ENCODE measurements around the gene CTSC.

DNA sequence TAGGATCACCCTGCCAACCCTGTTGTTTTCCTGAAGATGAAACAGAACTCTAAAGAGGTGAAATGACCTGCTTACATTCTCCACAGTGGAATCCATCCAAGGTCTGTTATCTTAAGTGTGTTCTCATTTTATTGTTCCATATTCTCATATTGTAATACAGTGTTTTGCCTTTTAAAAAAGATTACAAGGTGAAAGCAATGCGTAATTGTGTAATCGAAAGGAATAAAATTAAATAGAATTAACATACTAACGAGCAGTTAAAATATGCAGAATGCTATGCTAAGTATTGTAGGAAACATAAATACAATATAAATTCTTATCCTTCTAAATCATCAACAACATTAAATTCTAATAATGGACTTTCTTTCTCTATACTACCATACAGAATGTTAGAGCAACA, 41.6 kb upstream of the CTSC start:
- TF ChIP-seq, protein P1, sequence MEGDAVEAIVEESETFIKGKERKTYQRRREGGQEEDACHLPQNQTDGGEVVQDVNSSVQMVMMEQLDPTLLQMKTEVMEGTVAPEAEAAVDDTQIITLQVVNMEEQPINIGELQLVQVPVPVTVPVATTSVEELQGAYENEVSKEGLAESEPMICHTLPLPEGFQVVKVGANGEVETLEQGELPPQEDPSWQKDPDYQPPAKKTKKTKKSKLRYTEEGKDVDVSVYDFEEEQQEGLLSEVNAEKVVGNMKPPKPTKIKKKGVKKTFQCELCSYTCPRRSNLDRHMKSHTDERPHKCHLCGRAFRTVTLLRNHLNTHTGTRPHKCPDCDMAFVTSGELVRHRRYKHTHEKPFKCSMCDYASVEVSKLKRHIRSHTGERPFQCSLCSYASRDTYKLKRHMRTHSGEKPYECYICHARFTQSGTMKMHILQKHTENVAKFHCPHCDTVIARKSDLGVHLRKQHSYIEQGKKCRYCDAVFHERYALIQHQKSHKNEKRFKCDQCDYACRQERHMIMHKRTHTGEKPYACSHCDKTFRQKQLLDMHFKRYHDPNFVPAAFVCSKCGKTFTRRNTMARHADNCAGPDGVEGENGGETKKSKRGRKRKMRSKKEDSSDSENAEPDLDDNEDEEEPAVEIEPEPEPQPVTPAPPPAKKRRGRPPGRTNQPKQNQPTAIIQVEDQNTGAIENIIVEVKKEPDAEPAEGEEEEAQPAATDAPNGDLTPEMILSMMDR (optimal IDR thresholded peaks at IDR 0.05 in 1 of 3, IDR thresholded peaks at IDR 0.05 in 1 of 3, conservative IDR thresholded peaks at IDR 0.05 in 1 of 3; ENCODE audit: extremely low read depth in 1 of 3, insufficient read depth in 2 of 3, low read length in 3 of 3): no peak
- TF ChIP-seq EZH2 (IDR thresholded peaks at IDR 0.05; ENCODE audit: low read length): no peak

Data from keratinocyte (primary cell).